Breast epithelium (tissue), 4 donors: ENCODE measurements around the gene LRFN4. TPM values are rescaled to one million over a fixed set of nuclear protein-coding genes. Genes with fewer than 3 reads are reported as not detected.

Experiments used
- DNase-seq, 2 donors: peaks; one replicate each; pipeline ENCODE4 v3.0.0-alpha.2; 2019; ENCODE audit warnings: low spot score in 2 of 2
- H3K27ac ChIP-seq, 2 donors: fragments of 200-600 bp; sonication (generic) in 1 of 2; one replicate each; pipeline ENCODE4 v1.5.1; 2016 to 2019; ENCODE audit warnings: mild to moderate bottlenecking in 1 of 2
- H3K27me3 ChIP-seq, 2 donors: fragments of 200-600 bp; sonication (generic) in 1 of 2; one replicate each; pipeline versions ENCODE4 v1.5.1 to v1.6.0; 2017 to 2019; ENCODE audit warnings: control low read depth in 1 of 2, mild to moderate bottlenecking in 1 of 2
- H3K36me3 ChIP-seq: fragments of 200-600 bp; one replicate; pipeline ENCODE4 v1.5.1; 2019
- H3K4me1 ChIP-seq, 2 donors: fragments of 200-600 bp; sonication (generic); one replicate each; pipeline ENCODE4 v1.5.1; 2016 to 2019; ENCODE audit warnings: control low read depth in 1 of 2
- H3K4me3 ChIP-seq, 3 donors: fragments of 200-600 bp; sonication (generic); 1 replicate in 2 of 3; 2 replicates in 1 of 3; pipeline ENCODE4 v1.5.1; 2016 to 2019; ENCODE audit warnings: mild to moderate bottlenecking in 3 of 3, moderate library complexity in 2 of 3
- H3K9me3 ChIP-seq, 2 donors: fragments of 200-600 bp; sonication (generic) in 1 of 2; one replicate each; pipeline ENCODE4 v1.5.1; 2016 to 2019; ENCODE audit warnings: control low read depth in 1 of 2
- CTCF ChIP-seq, 3 donors: fragments of 450-650 bp; IDR thresholded peaks; one replicate each; pipeline ENCODE4 v1.5.1; 2016 to 2017; ENCODE audit warnings: antibody characterized with exemption in 3 of 3, mild to moderate bottlenecking in 3 of 3, moderate library complexity in 3 of 3
- POLR2A ChIP-seq: fragments of 450-650 bp; IDR thresholded peaks from one replicate; pipeline ENCODE4 v1.6.1; 2016; ENCODE audit warnings: antibody characterized with exemption, mild to moderate bottlenecking, moderate library complexity
- POLR2AphosphoS5 ChIP-seq, 3 donors: sonication (generic); formaldehyde crosslinking; IDR thresholded peaks; one replicate each; pipeline ENCODE4 v1.6.1; 2017; ENCODE audit warnings: antibody characterized with exemption in 3 of 3
- intact Hi-C: fragments of 100-400 bp; cut with DNase I; formaldehyde crosslinking; loops from one replicate; pipeline ENCODE4 v1.15.1; 2023; ENCODE audit warnings: low total_unique reads
- total RNA-seq, 3 donors: library from RNA; depleted of rRNA; stranded (reverse); fragments of >200 nt; gene quantifications; one replicate each; pipeline ENCODE4 v1.1.0, GENCODE V29; 2016

LRFN4 gene
- total RNA-seq, 3 donors from 2014 or later = 5.2 to 14.4 (median 11.7) TPM

DNA sequence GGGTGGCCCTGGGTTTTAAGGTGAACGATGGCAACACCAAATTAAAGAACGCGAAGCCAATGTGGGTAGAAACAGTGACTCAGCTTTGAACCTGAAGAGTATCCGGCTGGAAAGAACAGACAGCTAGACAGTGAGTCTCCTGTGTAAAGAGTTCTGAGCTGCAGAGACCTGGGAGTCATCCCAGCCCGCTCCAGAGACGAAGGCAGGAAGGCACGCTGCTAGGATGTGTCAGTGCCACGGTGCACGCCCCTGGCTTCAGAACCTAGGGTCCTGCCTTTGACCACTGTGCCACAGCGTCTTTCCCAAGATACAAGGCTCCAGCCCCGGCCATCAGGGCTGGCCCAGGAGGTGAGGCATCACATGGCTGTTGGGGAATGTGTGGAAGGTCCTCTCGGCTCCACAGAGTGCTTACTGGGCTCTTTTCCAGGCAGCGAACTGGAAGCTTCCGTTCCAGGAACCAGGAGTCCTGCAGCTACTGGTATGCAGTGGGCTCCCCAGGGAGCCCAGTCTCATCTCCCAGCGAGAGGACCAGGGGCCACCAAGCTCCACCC is 29.9 kb downstream of the LRFN4 start:
- no peak for TF ChIP-seq CTCF (IDR thresholded peaks at IDR 0.05)
- no peak for TF ChIP-seq POLR2A
- TF ChIP-seq POLR2AphosphoS5 (IDR thresholded peaks at IDR 0.05) = no peak
- Histone ChIP-seq H3K4me3 (no peak overlapping the region), H3K27me3 (no peaks in the 10 kb centered on the region), H3K36me3 (no peaks in the 10 kb centered on the region), H3K27ac (peak overlapping the region in 1 of 2 donors; percentile 48), H3K9me3 (no peaks in the 10 kb centered on the region), H3K4me1 (peaks cover 0 to 10% of the 10 kb centered on the region in 2 donors)
- no peak for DNase-seq
- intact Hi-C loops = no loop called here

- TF ChIP-seq CTCF (IDR thresholded peaks at IDR 0.05) (no peak), POLR2AphosphoS5 (IDR thresholded peaks at IDR 0.05) (no peak), POLR2A (no peak)
- Histone ChIP-seq H3K27me3 (no peaks in the 10 kb centered on the region), H3K4me3 (no peak overlapping the region), H3K9me3 (no peaks in the 10 kb centered on the region), H3K36me3 (no peaks in the 10 kb centered on the region), H3K4me1 (peaks cover 0 to 3% of the 10 kb centered on the region in 2 donors), H3K27ac (peak overlapping the region; percentile 59 to 69)
- no peak for DNase-seq
- intact Hi-C loops = no loop called here
Observed at GRCh38 chr11:66887526-66887925, 30.7 kb downstream of the LRFN4 start.

GRCh38 chr11:66888282-66888681 is 31.4 kb downstream of the LRFN4 start:
- H3K27ac ChIP-seq = peak overlapping the region in 1 of 2 donors; percentile 69
- H3K9me3 ChIP-seq = no peaks in the 10 kb centered on the region
- peaks cover 0 to 3% of the 10 kb centered on the region in 2 donors for H3K4me1 ChIP-seq
- no peaks in the 10 kb centered on the region for H3K36me3 ChIP-seq
- H3K27me3 ChIP-seq = no peaks in the 10 kb centered on the region
- no peak overlapping the region for H3K4me3 ChIP-seq
- intact Hi-C loops = no loop called here
- TF ChIP-seq POLR2A (no peak), POLR2AphosphoS5 (IDR thresholded peaks at IDR 0.05) (no peak), CTCF (IDR thresholded peaks at IDR 0.05) (no peak)
- no peak for DNase-seq

DNA sequence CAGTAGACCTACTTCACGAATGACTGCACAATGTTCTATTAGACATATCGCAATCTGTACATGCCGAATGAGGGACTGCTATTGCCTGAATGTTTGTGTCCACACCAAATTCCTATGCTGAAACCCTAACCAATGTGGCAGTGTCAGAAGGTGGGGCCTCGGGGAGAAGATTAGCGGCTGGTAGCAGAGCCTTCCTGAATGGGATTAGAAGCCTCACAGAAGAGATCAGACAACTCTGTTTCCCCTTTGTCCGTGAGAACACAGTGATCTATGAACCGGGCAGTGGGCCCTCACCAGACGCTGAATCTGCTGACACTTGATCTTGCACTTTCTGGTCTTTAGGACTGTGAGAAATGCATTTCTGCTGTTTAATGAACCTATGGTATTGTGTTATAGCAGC is 33.1 kb downstream of the LRFN4 start:
- no peak for DNase-seq
- no peaks in the 10 kb centered on the region for H3K36me3 ChIP-seq
- no peak overlapping the region for H3K27ac ChIP-seq
- no peaks in the 10 kb centered on the region for H3K9me3 ChIP-seq
- intact Hi-C loops = no loop called here
- no peak overlapping the region for H3K4me3 ChIP-seq
- no peaks in the 10 kb centered on the region for H3K27me3 ChIP-seq
- H3K4me1 ChIP-seq = peaks cover 0 to 3% of the 10 kb centered on the region in 2 donors
- TF ChIP-seq CTCF (IDR thresholded peaks at IDR 0.05) (no peak), POLR2A (no peak), POLR2AphosphoS5 (IDR thresholded peaks at IDR 0.05) (no peak)

- H3K4me1 ChIP-seq = no peaks in the 10 kb centered on the region
- no peaks in the 10 kb centered on the region for H3K9me3 ChIP-seq
- DNase-seq = peak in 1 of 2 donors; percentile 54
- peak overlapping the region in 1 of 2 donors; percentile 35 for H3K27ac ChIP-seq
- no peaks in the 10 kb centered on the region for H3K27me3 ChIP-seq
- no peaks in the 10 kb centered on the region for H3K36me3 ChIP-seq
- intact Hi-C loops = no loop called here
- TF ChIP-seq POLR2A (no peak), POLR2AphosphoS5 (IDR thresholded peaks at IDR 0.05) (no peak), CTCF (IDR thresholded peaks at IDR 0.05) (no peak)
- H3K4me3 ChIP-seq = no peak overlapping the region
Observed at GRCh38 chr11:66891851-66892660, 35.2 kb downstream of the LRFN4 start.
